ENCODE measurements around the gene SERPINE1. TPM values are rescaled to one million over a fixed set of nuclear protein-coding genes. Genes with fewer than 3 reads are reported as not detected.
"Not testable (repeated sequence)": the region's sequence is repeated elsewhere in the genome, so short reads cannot be mapped to it uniquely, and the experiment has no call there.

Gene SERPINE1
- total RNA-seq (2014; rRNA removed; shearing (Covaris generic)) = 3.4 and 3.6 TPM in 2 replicates

DNA sequence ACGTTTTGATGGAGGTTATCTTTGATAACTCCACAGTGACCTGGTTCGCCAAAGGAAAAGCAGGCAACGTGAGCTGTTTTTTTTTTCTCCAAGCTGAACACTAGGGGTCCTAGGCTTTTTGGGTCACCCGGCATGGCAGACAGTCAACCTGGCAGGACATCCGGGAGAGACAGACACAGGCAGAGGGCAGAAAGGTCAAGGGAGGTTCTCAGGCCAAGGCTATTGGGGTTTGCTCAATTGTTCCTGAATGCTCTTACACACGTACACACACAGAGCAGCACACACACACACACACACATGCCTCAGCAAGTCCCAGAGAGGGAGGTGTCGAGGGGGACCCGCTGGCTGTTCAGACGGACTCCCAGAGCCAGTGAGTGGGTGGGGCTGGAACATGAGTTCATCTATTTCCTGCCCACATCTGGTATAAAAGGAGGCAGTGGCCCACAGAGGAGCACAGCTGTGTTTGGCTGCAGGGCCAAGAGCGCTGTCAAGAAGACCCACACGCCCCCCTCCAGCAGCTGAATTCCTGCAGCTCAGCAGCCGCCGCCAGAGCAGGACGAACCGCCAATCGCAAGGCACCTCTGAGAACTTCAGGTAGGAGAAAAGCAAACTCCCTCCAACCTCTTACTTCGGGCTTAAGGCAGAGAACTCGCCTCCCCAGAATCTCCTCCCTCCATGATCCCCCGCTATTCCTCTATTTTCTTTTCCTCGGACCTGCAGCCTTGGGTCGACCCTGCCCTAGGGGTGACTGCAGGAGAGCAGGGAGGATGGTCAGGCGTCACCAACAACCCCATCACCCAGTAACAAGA lies at the start of gene SERPINE1:
Gene SERPINE1, plus strand, starts transcription at position 454 of the 809 bp plus-strand sequence. CDS start 1,290 bp downstream, outside the sequence.
- H3K27me3 ChIP-seq (ENCODE audit: control insufficient read depth, insufficient read depth, low read length) = no peaks in the 10 kb centered on the region
- H3K36me3 ChIP-seq (replicated peaks; ENCODE audit: control insufficient read depth, insufficient read depth, low read length) = no peaks in the 10 kb centered on the region; the same call in 1 of the 2 replicates
- peak; percentile 84 for DNase-seq
- H3K4me3 ChIP-seq (ENCODE audit: insufficient read depth, low read depth, low read length) = peak within 1 kb of the TSS; percentile 19; the same call in 1 of the 2 replicates

GRCh38 chr7:101077303-101078086 lies 49.4 kb upstream of the SERPINE1 start:
- H3K27me3 ChIP-seq (ENCODE audit: control insufficient read depth, insufficient read depth, low read length) = no peaks in the 10 kb centered on the region
- no peaks in the 10 kb centered on the region for H3K36me3 ChIP-seq (replicated peaks; ENCODE audit: control insufficient read depth, insufficient read depth, low read length)
- no peak overlapping the region for H3K4me3 ChIP-seq (ENCODE audit: insufficient read depth, low read depth, low read length)
- peak; percentile 88 for DNase-seq

DNA sequence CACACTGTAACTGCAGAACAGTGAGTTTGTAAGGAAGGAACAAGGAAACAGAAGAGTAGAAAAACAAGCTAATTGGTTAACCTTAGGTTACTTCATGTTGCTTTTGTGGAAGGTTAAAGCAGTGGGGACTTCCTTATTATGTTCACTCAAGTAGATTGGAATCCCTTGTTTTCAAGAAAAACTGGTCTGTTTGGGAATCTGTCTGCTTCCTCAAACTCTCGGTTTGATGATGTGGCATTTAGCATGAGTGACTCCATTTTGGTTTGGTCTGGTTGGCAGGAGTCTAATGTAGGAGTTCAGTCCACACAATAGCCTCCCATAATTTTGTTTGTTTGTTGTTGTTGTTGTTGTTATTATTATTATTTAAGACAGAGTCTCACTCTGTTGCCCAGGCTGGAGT lies 45.5 kb upstream of the SERPINE1 start:
- DNase-seq = no peak

DNA sequence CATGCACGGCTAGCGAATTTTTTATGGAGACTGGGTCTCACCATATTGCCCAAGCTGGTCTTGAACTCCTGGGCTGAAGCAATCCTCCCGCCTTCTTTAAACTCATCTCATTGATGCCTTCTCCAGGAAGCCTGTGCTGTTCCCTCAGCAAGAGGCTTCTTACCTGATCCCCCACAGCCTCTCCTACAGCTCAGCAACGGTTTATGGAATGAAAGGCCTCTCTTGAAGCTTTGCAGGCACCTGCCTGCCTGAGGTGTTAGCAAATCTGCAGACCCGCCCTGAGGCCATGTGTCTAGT lies 42.1 kb upstream of the SERPINE1 start:
- Histone ChIP-seq H3K27me3 (ENCODE audit: control insufficient read depth, insufficient read depth, low read length) (no peaks in the 10 kb centered on the region), H3K36me3 (replicated peaks; ENCODE audit: control insufficient read depth, insufficient read depth, low read length) (peaks cover 3% of the 10 kb centered on the region), H3K4me3 (ENCODE audit: insufficient read depth, low read depth, low read length) (peak overlapping the region; percentile 70; the same call in 1 of the 2 replicates)
- no peak for DNase-seq

More for the DNA sequence above, 45.5 kb upstream of the SERPINE1 start:
- no peaks in the 10 kb centered on the region for H3K36me3 ChIP-seq (replicated peaks; ENCODE audit: control insufficient read depth, insufficient read depth, low read length)
- H3K27me3 ChIP-seq (ENCODE audit: control insufficient read depth, insufficient read depth, low read length) = no peaks in the 10 kb centered on the region
- H3K4me3 ChIP-seq (ENCODE audit: insufficient read depth, low read depth, low read length) = no peak overlapping the region

- Histone ChIP-seq H3K27me3 (ENCODE audit: control insufficient read depth, insufficient read depth, low read length) (no peaks in the 10 kb centered on the region), H3K36me3 (replicated peaks; ENCODE audit: control insufficient read depth, insufficient read depth, low read length) (peaks cover 3% of the 10 kb centered on the region), H3K4me3 (ENCODE audit: insufficient read depth, low read depth, low read length) (peak within 1 kb of the TSS; percentile 70)
- peak; percentile 95 for DNase-seq
Observed at GRCh38 chr7:101085162-101085964, 41.5 kb upstream of the SERPINE1 start, which contains the start of gene TRIM56. Gene TRIM56, plus strand, starts transcription at chr7:101085481. Its CDS starts 1,832 bp downstream, at chr7:101087313.

DNA sequence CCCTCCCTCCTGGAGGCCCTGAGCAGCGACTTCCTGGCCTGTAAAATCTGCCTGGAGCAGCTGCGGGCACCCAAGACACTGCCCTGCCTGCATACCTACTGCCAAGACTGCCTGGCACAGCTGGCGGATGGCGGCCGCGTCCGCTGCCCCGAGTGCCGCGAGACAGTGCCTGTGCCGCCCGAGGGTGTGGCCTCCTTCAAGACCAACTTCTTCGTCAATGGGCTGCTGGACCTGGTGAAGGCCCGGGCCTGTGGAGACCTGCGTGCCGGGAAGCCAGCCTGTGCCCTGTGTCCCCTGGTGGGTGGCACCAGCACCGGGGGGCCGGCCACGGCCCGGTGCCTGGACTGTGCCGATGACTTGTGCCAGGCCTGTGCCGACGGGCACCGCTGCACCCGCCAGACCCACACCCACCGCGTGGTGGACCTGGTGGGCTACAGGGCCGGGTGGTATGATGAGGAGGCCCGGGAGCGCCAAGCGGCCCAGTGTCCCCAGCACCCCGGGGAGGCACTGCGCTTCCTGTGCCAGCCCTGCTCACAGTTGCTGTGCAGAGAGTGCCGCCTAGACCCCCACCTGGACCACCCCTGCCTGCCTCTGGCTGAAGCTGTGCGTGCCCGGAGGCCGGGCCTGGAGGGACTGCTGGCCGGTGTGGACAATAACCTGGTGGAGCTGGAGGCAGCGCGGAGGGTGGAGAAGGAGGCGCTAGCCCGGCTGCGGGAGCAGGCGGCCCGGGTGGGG lies 39.4 kb upstream of the SERPINE1 start:
- Histone ChIP-seq H3K27me3 (ENCODE audit: control insufficient read depth, insufficient read depth, low read length) (no peaks in the 10 kb centered on the region), H3K36me3 (replicated peaks; ENCODE audit: control insufficient read depth, insufficient read depth, low read length) (peaks cover 3% of the 10 kb centered on the region), H3K4me3 (ENCODE audit: insufficient read depth, low read depth, low read length) (no peak overlapping the region)
- no peak for DNase-seq

- DNase-seq = no peak
- no peaks in the 10 kb centered on the region for H3K27me3 ChIP-seq (ENCODE audit: control insufficient read depth, insufficient read depth, low read length)
- peaks cover 3% of the 10 kb centered on the region for H3K36me3 ChIP-seq (replicated peaks; ENCODE audit: control insufficient read depth, insufficient read depth, low read length)
- H3K4me3 ChIP-seq (ENCODE audit: insufficient read depth, low read depth, low read length) = no peak overlapping the region
Observed at GRCh38 chr7:101088069-101088425, 38.9 kb upstream of the SERPINE1 start.

GRCh38 chr7:101088858-101089529 lies 37.9 kb upstream of the SERPINE1 start:
- Histone ChIP-seq H3K36me3 (replicated peaks; ENCODE audit: control insufficient read depth, insufficient read depth, low read length) (peaks cover 3% of the 10 kb centered on the region), H3K4me3 (ENCODE audit: insufficient read depth, low read depth, low read length) (no peak overlapping the region), H3K27me3 (ENCODE audit: control insufficient read depth, insufficient read depth, low read length) (no peaks in the 10 kb centered on the region)
- DNase-seq = no peak

GRCh38 chr7:101089876-101090275 lies 37.0 kb upstream of the SERPINE1 start:
- Histone ChIP-seq H3K36me3 (replicated peaks; ENCODE audit: control insufficient read depth, insufficient read depth, low read length) (peaks cover 3% of the 10 kb centered on the region), H3K27me3 (ENCODE audit: control insufficient read depth, insufficient read depth, low read length) (no peaks in the 10 kb centered on the region), H3K4me3 (ENCODE audit: insufficient read depth, low read depth, low read length) (no peak overlapping the region)
- DNase-seq = no peak

DNA sequence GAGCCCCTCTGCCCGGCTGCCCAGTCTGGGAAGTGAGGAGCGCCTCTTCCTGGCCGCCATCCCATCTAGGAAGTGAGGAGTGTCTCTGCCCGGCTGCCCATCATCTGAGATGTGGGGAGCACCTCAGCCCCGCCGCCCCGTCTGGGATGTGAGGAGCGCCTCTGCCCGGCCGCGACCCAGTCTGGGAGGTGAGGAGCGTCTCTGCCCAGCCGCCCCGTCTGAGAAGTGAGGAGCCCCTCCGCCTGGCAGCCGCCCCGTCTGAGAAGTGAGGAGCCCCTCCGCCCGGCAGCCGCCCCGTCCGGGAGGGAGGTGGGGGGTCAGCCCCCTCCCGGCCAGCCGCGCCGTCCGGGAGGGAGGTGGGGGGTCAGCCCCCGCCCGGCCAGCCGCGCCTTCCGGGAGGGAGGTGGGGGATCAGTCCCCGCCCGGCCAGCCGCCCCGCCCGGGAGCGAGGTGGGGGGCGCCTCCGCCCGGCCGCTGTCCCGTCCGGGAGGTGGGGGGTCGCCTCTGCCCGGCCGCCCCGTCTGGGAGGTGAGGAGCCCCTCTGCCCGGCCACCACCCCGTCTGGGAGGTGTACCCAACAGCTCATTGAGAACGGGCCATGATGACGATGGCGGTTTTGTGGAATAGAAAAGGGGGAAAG lies 34.5 kb upstream of the SERPINE1 start:
- not testable (repeated sequence) for H3K27me3 ChIP-seq (ENCODE audit: control insufficient read depth, insufficient read depth, low read length); H3K36me3 ChIP-seq (replicated peaks; ENCODE audit: control insufficient read depth, insufficient read depth, low read length); DNase-seq; H3K4me3 ChIP-seq (ENCODE audit: insufficient read depth, low read depth, low read length)

DNA sequence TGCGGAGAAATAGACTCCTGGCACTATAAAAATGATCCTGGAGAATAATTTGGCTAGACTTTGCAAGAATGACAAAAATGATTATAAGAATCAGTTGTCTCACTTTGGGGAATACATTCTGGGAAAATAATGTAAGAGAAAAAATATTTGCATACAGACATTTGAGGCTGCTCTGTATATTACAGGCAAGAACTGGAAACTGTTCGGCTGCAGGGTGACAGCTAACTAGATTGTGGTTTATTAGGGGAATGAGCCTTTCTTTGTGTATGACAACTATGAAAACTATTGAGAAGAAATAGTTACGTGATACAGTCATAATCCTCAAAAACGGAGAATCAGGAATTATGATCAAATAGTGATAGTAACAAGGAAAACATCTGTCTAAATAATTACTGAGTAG lies 33.0 kb upstream of the SERPINE1 start:
- Histone ChIP-seq H3K4me3 (ENCODE audit: insufficient read depth, low read depth, low read length) (no peak overlapping the region), H3K36me3 (replicated peaks; ENCODE audit: control insufficient read depth, insufficient read depth, low read length) (no peaks in the 10 kb centered on the region; the same call in 1 of the 2 replicates), H3K27me3 (ENCODE audit: control insufficient read depth, insufficient read depth, low read length) (no peaks in the 10 kb centered on the region)
- DNase-seq = no peak

GRCh38 chr7:101094376-101094775 lies 32.5 kb upstream of the SERPINE1 start:
- Histone ChIP-seq H3K4me3 (ENCODE audit: insufficient read depth, low read depth, low read length) (no peak overlapping the region), H3K27me3 (ENCODE audit: control insufficient read depth, insufficient read depth, low read length) (no peaks in the 10 kb centered on the region), H3K36me3 (replicated peaks; ENCODE audit: control insufficient read depth, insufficient read depth, low read length) (no peaks in the 10 kb centered on the region; the same call in 1 of the 2 replicates)
- peak; percentile 65 for DNase-seq

GRCh38 chr7:101094791-101095375 lies 32.0 kb upstream of the SERPINE1 start:
- DNase-seq = peak; percentile 84
- H3K4me3 ChIP-seq (ENCODE audit: insufficient read depth, low read depth, low read length) = no peak overlapping the region
- H3K27me3 ChIP-seq (ENCODE audit: control insufficient read depth, insufficient read depth, low read length) = no peaks in the 10 kb centered on the region
- no peaks in the 10 kb centered on the region; the same call in 1 of the 2 replicates for H3K36me3 ChIP-seq (replicated peaks; ENCODE audit: control insufficient read depth, insufficient read depth, low read length)

Data from H7 (cell line).